HG03280 (cell line): ENCODE measurements around the gene AUTS2.

Source experiments
- ATAC-seq: cut with Tn5 transposase; IDR thresholded peaks from one replicate; pipeline ENCODE4 v1.9.1; 2021; ENCODE audit warnings: mild to moderate bottlenecking, moderate library complexity; ENCODE audit not compliant: unreplicated experiment

Gene AUTS2

DNA sequence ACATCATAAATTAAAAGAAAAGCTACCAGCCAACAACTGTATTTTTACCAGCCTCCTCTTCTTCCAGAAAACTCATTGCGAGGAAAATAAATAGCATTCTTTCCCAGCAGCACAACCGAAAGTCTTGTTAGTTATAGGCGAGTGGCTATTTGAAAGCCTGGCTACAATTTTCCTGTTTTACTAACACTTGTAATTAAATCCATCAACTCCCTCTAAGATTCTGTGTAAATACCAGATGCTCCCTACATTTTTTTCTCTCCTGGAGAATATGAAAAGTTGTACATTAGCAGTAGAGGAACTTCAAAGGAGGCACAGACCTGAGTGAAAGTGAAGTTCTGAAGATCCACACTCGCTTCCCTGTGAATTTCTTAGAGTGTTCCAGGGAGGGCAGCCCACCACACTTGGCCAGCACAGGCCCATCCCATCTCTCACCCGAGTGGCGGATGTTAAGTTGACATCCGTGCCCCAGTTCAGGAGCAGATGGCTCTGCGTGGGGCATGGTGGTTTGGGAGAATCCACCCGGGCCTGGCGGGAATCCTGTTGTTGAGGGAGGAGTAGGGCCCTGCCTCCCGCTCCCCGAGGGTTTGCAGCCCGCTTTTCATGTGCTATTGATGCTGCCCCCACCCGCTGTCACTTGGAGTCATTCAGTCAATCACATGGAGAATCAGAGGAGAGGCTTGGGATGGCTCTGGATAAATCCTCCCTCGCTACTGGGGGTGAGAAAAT, 1082.6 kb downstream of the AUTS2 start:
- no peak for ATAC-seq

DNA sequence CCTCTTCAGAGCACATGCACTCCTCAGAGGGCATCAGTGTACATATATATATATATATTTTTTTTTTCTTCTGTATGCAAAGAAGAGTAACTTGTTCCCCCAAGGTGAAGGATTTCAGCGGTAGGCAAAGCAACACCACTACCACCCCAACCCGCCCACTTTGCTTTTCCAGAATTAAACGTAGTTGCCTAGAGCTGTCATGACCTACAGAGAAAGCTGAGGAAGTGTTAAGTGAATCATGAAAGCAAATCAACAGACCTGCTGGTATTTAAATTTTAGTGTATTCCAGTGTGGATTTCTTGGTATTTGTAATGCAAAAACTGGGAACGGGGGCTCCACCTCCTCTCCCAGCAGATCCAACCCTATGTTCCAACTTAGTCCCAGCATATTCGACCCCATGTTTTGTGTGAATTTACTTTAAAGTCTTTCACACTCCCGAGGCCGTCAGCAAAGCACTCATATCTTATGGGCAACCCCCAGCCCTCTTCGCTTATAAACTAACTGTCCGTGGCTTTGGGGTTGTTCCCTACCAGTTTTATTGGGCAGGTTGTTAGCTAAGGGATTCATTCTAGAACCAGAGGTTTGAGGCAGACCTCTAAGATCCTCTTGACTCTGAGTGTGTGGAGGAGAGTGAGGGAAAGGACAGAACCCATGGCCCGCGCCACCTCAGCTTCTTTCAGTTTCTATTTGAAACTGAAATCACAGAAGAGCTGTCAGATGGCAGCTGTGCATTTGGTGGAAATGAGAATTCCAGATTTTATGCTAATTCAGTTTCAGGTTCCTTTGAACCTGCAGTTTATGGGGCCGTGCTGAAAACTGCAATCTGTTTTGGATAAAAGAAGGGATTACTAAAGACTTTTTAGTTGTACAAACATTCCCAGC, 1083.4 kb downstream of the AUTS2 start:
- peak; percentile 72 for ATAC-seq

DNA sequence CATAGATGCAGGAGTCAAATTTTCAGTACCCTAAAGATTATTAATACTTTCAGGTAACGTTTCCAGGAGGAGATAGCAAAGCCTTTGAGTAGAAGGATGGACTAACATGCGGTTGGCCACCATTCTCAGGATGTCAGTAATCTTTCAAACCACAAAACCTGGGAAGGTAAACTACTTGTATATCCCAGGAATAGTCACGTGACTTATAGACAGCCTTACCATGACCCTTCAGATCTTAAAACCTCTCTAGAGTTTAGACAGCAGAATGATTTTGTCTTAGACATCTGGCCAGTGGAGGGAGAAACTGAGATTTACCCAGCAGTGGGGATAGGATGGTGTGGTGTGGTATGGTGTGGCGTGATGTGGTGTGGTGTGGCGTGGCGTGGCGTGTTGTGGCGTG, 1085.9 kb downstream of the AUTS2 start:
- ATAC-seq = no peak

DNA sequence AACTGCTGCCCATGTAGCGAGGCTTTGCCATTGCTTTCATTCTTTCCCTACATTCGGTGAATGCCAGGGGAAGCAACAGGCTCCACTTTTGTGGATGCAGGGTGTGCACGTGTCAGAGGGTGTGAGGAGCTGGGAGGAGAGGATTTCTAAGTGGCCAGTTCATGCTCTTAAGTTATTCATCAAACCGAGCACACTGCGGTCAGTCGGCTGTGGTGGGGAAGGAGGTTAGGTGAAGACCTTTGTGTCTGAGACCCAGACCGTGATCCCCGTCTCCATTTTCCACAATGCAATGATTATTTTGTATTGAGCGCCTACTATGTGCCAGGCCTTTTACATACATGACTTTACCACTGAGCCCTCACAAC, 1095.0 kb downstream of the AUTS2 start:
- no peak for ATAC-seq

DNA sequence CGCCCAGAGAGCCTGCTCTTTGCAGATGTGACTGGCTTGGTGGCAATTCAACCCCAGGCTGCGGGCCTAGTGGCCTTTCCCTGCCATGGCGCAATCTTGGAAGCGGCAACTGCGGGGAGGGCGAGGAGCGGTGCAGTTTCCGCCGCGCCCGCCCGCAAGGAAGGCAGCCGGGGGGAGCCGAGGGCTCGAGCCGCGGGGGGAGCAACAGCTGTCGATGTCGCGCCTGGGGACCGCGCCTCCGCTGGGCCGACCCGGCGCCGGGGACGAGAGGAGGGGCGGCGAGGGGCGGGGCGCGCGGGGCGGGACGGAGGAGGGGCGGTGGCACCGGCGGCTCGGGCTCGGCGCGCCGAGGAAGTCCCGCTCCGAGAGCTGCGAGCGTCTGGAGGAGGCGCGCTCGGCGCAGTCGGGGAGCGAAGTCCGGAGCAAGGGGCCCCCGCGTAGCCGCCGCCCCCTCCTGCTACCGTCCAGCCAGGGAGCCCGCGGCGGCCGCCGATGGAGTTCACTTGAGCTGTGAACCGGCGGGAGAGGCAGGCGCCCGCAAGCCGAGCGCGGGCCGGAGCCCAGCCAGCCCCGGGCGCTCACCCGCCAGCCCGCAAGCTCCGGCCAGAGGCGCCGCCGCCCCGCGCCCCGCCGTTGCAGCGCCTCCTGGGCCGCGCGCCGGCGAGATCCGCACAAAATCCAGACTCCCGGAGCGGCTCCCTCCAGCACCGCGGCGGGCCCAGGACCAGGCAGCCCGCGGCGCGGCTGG, 1095.6 kb downstream of the AUTS2 start:
- ATAC-seq = peak; percentile 54

DNA sequence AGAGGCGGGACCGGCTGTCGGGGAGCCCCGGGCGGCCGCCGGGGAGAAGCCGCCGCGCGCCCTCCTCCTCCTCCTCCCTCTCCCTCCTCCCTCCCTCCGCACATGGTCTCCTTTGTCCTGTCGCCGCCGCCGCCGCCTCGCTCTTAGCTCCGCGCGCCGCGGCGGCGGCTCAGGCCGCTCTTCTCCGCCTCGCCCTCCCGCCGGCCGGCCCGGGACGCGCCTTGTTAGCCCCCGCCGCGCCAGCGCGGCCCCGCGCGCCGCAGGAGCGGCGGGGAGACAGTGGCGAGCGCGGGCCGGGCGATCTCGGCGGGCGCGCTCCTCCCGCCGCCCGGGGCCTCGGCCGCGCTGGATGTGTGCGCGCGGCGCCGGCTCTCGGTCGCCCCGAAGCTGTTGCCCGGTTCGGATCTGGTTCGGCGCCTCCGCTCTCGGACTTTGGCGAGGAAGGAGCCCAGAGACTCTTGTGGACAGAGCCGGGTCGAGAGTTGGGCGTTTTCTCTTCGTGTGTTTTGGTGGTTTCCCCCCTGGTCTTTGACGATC, 1096.2 kb downstream of the AUTS2 start:
- peak; percentile 43 for ATAC-seq

DNA sequence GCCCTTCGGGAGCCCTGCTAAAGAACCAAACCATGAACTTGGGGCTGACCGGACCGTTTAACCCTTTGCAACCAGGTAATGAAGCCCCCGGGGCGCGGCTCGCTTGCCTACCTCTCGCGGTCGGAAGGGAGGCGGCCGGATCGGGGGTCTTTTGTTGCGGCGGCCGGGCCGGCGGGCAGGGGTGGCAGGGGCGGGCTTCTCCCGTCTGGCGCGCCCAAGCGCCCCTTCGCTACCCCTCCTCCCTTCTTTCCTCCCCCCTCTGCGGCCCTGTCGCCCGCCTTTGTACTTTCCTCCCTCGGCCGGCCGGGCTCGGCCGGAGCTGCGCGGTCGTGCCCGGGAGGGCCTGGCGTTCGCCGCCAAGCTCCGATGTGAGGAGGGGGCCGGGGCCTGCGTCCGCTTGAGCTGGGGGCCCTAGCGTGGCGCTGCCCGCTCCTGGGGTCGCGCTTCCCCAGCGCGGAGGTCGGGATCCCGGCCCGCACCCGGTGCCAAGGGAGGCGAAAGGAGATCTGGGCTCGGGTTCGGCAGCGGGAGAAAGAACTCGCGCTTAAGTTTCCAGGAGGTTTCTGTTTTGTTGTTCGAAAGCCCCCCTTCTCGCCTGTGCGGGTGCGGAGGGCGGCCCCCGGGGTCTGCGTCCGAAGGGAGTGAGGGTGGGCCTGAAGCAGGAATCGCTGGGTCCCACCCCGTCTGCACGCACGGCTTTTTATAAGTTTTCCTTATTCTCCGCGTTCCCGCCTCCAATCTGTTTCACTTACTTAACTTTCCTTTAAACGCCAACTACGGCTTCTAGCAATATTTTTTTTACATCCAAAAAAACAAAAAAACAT, 1096.9 kb downstream of the AUTS2 start:
- ATAC-seq = no peak

DNA sequence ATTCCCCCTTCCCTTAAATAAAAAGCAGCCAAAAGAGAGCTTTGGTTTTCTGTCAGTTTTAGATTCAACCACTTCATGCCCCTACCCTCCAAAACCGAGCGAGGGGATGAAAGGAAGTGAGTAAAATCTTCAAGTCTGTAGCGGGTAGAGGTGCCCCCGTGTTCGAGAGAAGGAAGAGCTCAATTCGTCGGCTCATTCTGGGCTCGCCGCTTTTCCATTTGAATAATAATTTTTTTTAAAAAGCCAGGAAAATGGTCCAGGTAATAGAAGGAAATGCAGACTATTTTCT, 1097.5 kb downstream of the AUTS2 start:
- no peak for ATAC-seq

DNA sequence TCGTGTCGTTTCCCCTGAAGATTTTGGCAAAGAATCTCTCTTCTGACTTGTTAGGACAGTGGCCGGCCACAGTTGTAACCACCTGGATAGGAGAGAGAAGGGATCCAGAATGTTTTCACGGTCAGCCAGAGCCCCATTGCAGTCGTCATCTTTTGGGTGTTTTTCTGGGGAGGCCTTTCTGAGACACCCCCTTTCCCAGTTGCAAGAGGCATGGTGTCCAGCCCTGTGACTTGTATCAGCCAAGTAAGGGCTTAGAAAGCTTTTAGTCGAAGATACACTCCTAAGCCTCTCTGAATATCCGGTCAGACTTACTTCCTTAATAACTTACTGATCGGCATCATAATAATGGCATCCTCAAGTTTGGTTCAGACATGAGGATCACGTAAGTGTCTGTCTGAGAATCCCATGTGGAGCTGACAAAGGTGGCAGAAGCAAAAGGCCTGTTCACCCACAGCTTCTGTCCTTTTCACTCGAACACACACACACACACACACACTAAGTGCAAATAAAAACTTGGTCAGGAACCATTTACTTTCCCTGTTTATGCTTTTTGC, 1098.0 kb downstream of the AUTS2 start:
- no peak for ATAC-seq

DNA sequence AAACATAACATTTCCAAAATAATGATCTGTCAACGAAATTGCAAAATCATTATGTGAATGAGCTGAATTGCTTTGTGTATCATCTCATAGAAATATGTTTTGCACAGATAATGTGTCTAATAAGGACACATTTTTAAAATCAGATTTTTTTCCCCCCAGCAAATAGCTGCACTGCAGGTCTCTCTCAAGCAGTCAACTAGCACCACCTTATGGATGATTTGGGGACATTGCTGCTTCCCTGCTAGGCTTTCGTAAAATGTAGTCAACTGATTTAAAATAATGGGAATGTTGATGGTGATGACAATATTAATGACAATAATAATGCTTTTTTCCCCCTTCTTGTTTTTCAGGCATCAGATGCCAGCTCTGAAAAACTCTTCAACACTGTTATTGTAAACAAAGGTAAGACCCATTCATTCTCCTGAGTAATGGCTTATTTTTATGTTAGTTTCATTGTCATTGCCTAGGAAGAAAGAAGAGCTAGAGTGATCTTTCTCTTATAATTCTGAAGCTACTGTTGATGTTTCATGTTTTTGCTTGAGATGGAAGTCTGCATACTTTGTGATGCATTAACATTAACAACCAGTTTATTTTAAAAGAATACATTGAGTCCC, 1100.1 kb downstream of the AUTS2 start:
- ATAC-seq = no peak

DNA sequence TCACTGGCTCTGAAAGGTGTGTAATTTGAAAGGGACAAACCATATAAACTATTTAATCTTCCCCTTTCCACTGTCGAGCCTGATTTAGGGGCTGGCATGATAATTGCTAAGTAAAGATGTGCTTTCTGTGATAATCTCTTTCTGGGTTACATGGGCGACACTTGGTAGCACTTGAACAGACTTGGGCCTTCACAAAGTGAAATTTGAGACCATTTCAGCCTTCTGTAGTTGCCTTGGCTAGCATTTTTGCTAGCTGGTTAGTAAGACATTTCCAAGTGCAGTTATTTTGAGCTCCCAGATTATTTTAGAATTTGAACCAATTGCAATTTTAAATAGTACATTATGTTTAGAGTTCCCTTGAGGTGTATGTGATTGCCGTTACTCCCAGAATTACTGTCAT, 1101.0 kb downstream of the AUTS2 start:
- no peak for ATAC-seq

DNA sequence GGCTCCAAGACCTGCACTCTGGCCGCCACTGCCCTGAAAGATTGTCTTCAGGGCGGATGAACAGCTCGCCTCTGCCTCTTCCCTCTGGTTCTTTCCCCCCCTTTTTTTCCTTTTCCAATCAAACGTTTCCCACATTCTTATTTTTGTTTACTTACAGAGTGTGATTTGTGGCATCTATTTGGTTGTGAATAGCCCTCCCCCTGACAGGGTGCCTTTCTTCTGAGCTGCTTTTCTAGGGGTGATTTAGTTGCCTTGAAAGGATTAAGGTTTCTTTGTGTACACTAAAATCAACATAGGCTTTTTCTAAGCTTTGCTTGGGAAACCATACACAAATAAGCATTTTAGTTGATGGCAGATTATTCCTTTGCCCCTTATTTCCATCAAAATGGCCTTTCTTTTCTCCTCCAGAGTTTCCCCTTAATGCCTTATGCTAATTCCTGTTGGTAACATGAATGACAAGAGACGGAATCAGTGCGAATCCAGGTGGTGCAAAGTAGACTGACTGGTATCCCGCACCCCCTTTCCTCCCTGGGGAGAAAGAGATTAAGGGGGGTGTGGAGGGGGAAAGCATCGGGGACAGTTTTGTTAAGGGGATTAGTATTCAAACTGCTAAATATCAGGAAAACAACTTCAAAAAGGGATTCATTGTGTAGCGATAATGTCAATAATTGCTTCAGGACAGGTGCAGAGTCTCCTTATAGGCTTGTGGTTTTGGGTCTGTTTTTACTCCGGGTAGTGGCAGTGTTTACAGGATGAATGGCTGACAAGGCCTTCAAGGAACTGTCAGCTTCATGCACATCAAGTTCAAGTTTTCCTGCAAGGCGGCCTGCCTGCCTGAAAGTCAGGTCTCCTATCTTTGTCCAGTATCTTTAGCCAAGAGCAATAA, 1102.0 kb downstream of the AUTS2 start:
- no peak for ATAC-seq

DNA sequence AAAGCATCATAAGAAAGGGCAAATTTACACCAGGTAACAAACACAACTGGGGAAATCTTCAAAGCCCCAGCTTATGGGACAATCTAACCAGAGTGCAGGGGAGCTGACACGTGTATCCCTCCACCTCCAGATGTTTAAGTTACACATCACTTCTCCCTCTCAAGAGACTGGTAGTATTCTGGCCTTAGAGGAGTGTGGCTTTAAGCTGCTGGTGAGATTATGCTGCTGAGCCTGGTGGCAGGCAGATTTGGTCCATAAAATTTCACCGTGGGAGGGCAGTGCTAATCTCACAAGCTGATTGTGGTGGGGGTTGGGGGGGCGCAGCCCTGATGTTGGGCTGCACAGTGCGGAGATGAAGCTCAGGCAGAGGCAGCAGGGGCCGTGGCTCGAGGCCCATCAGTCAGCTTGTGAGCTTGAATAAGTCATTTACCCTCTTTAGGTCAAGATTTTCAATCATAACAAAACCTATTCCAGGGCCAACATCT, 1102.7 kb downstream of the AUTS2 start:
- no peak for ATAC-seq

DNA sequence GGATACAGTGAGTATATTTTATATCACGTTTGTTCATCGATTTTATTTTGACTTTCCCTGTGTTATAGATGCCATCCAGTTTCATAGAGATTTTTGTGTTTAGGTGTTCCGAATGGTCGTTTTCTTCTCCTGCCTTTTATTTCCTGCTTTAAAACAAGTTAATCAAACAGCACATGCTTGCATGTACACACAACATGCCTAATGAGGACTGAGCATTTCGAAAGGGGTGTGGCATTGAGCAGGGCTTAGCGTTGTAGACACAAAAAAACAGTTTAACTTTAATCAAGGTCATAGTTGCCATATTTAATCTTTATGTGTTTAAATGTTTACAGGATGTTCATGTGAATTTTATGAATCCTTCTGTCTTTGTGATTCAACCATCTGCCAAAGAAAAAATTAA, 1103.2 kb downstream of the AUTS2 start:
- ATAC-seq = no peak

DNA sequence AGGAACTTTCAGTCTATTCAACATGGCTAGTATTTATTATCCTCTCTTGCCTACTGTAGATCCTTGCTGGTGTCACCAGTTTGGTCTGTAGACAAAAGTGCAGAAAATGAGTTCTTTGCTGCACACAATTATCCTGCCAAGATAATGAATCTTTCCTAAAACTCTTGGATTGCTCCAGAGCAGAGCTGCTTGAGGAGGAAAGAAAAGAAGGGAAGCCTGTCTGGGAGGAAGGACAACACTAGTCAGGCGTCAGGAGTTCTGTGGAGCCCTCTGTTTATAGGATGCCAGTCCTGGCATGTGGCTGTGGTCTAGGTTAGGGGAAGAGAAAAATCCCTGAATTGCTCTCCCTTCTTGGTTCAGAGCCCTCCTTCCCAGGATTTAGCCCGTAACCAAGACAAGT, 1103.7 kb downstream of the AUTS2 start:
- no peak for ATAC-seq

DNA sequence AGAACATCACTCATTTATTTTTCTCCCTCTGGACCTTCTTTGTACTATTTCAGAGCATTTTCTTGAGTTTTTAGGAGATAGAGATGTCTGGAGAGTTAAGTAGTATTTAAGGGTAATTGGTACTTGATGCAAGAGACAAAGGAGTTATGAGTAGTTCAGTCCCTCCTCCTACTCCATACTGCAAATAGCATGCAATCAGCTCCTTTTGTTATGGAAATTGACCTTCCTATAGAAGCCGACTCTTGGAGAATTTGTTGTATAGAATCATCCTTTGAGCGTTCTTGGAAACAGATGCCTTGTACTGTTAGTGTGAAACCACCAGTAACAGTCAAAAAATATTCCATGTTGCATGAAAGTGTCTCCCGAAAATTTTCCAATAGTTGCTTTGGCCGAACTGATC, 1105.5 kb downstream of the AUTS2 start:
- ATAC-seq = no peak

DNA sequence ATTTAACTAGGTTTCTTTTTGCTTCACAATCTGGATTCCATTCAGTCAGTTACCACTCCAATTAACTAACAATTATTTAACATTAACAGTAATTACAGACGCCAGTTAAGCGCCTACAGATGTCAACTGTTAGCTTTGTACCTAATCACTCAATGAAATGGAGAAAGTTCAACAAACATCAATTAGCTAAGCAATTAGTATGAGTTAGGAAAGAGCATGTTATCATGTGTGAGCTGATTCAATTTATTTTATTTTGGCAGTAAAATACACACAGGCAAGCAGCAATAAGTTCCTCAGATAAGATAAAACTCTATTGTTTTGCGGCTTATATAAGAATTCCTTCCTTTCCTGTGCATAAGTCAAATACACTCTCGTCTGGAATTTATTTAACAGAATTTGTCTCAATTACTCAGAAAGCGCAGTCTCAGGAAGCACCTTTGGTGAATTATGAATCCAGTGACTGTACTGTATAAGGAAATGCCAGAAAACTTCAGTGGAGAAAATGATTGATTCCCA, 1106.6 kb downstream of the AUTS2 start:
- no peak for ATAC-seq

DNA sequence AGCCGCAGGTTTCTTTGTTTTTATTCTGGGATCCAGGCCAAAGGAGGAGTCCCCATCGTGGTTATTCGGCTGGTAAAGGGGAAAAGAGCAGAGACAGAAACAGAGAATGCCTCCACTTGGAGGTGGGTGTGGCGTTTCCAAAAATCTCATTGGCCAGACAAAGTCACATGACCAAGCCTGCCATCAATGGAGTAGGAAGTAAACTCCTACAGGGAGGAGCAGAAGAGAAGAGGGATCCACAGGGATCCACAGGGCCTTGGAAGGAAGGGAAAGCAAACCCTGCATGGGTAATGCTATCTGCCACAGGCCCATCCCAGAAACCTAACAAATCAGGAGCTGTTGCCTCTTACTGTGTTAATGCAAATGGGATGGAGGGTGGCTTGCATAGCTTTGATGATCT, 1107.9 kb downstream of the AUTS2 start:
- ATAC-seq = no peak

DNA sequence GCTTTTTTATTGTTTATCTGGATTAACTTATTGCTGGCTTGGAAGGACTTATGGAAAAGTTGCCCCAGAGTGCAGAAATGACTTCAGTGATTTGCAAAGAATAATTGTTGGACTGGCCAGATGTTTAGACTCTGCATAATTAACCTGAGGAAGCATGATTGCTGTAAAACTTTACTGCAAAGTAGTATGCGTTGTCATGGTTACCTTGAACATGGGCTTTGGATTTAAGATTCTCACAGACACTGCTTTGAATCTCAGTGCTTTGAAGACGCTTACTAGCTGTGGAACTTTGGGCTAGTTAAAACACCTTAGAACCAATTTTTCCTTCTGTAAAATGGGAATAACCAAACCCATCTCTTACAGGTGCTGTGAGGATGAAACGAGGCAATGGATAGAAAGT, 1108.4 kb downstream of the AUTS2 start:
- no peak for ATAC-seq
